ENCODE measurements around the gene PRSS38.

The PRSS38 gene

GRCh38 chr1:227794817-227795192, 20.7 kb upstream of the PRSS38 start:
- no peak overlapping the region for H3K9ac ChIP-seq (ENCODE audit: low read length)
- H3K4me1 ChIP-seq (ENCODE audit: low read length), result no peaks in the 10 kb centered on the region
- TF ChIP-seq CTCF (IDR thresholded peaks at IDR 0.05; ENCODE audit: low read depth, low read length) (no peak), EZH2phosphoT487 (IDR thresholded peaks at IDR 0.05; ENCODE audit: low read depth) (no peak)
- no peaks in the 10 kb centered on the region for H4K20me1 ChIP-seq (ENCODE audit: insufficient read depth, low read length)
- no peak overlapping the region for H3K4me3 ChIP-seq (ENCODE audit: low read length)
- H3K27me3 ChIP-seq (ENCODE audit: low read depth, low read length), result peaks cover 15% of the 10 kb centered on the region
- H3K27ac ChIP-seq (ENCODE audit: low read length), result no peak overlapping the region
- H3K4me2 ChIP-seq (ENCODE audit: low read length), result no peak overlapping the region
- H3K36me3 ChIP-seq (replicated peaks; ENCODE audit: low read depth, low read length), result no peaks in the 10 kb centered on the region
- no peaks in the 10 kb centered on the region for H3K9me3 ChIP-seq (ENCODE audit: insufficient read depth, low read length)
- no peaks in the 10 kb centered on the region for H3K79me2 ChIP-seq (ENCODE audit: low read length)
- no peak overlapping the region for H2AFZ ChIP-seq (ENCODE audit: low read depth, low read length)

GRCh38 chr1:227795732-227796131, 19.7 kb upstream of the PRSS38 start:
- no peak overlapping the region for H3K9ac ChIP-seq (ENCODE audit: low read length)
- H3K36me3 ChIP-seq (replicated peaks; ENCODE audit: low read depth, low read length), result no peaks in the 10 kb centered on the region
- TF ChIP-seq EZH2phosphoT487 (IDR thresholded peaks at IDR 0.05; ENCODE audit: low read depth) (no peak), CTCF (IDR thresholded peaks at IDR 0.05; ENCODE audit: low read depth, low read length) (no peak)

GRCh38 chr1:227796359-227796915, 19.0 kb upstream of the PRSS38 start:
- Histone ChIP-seq H3K4me2 (ENCODE audit: low read length) (no peak overlapping the region), H3K4me3 (ENCODE audit: low read length) (no peak overlapping the region), H3K9ac (ENCODE audit: low read length) (no peak overlapping the region), H3K9me3 (ENCODE audit: insufficient read depth, low read length) (no peaks in the 10 kb centered on the region), H3K4me1 (ENCODE audit: low read length) (no peaks in the 10 kb centered on the region), H2AFZ (ENCODE audit: low read depth, low read length) (no peak overlapping the region), H3K27ac (ENCODE audit: low read length) (no peak overlapping the region), H4K20me1 (ENCODE audit: insufficient read depth, low read length) (no peaks in the 10 kb centered on the region), H3K27me3 (ENCODE audit: low read depth, low read length) (peaks cover 15% of the 10 kb centered on the region), H3K36me3 (replicated peaks; ENCODE audit: low read depth, low read length) (no peaks in the 10 kb centered on the region), H3K79me2 (ENCODE audit: low read length) (no peaks in the 10 kb centered on the region)
- no peak for TF ChIP-seq EZH2phosphoT487 (IDR thresholded peaks at IDR 0.05; ENCODE audit: low read depth)
- no peak for TF ChIP-seq CTCF (IDR thresholded peaks at IDR 0.05; ENCODE audit: low read depth, low read length)

More at GRCh38 chr1:227795732-227796131, 19.7 kb upstream of the PRSS38 start:
- no peaks in the 10 kb centered on the region for H4K20me1 ChIP-seq (ENCODE audit: insufficient read depth, low read length)
- H3K27ac ChIP-seq (ENCODE audit: low read length), result no peak overlapping the region
- no peaks in the 10 kb centered on the region for H3K4me1 ChIP-seq (ENCODE audit: low read length)
- no peaks in the 10 kb centered on the region for H3K79me2 ChIP-seq (ENCODE audit: low read length)
- H2AFZ ChIP-seq (ENCODE audit: low read depth, low read length), result no peak overlapping the region
- peaks cover 15% of the 10 kb centered on the region for H3K27me3 ChIP-seq (ENCODE audit: low read depth, low read length)
- H3K9me3 ChIP-seq (ENCODE audit: insufficient read depth, low read length), result no peaks in the 10 kb centered on the region
- H3K4me2 ChIP-seq (ENCODE audit: low read length), result no peak overlapping the region
- no peak overlapping the region for H3K4me3 ChIP-seq (ENCODE audit: low read length)

- Histone ChIP-seq H3K4me2 (ENCODE audit: low read length) (no peak overlapping the region), H4K20me1 (ENCODE audit: insufficient read depth, low read length) (no peaks in the 10 kb centered on the region), H3K9me3 (ENCODE audit: insufficient read depth, low read length) (no peaks in the 10 kb centered on the region), H3K36me3 (replicated peaks; ENCODE audit: low read depth, low read length) (no peaks in the 10 kb centered on the region), H3K27ac (ENCODE audit: low read length) (no peak overlapping the region), H3K4me3 (ENCODE audit: low read length) (no peak overlapping the region), H3K27me3 (ENCODE audit: low read depth, low read length) (peaks cover 15% of the 10 kb centered on the region), H3K9ac (ENCODE audit: low read length) (no peak overlapping the region), H3K4me1 (ENCODE audit: low read length) (no peaks in the 10 kb centered on the region), H2AFZ (ENCODE audit: low read depth, low read length) (no peak overlapping the region), H3K79me2 (ENCODE audit: low read length) (no peaks in the 10 kb centered on the region)
- no peak for TF ChIP-seq CTCF (IDR thresholded peaks at IDR 0.05; ENCODE audit: low read depth, low read length)
- TF ChIP-seq EZH2phosphoT487 (IDR thresholded peaks at IDR 0.05; ENCODE audit: low read depth), result no peak
These were observed 18.3 kb upstream of the PRSS38 start for GRCh38 chr1:227797144-227797543.

Data from OCI-LY3 (cell line).